NCI-H510A treated with DMSO at 0.1 percent for 48 hours (cell line): Measurements from ENCODE around the gene SHANK1.

Experiments
- DNase-seq: peaks from one replicate; lab custom pipeline; 2025; lab: John Stamatoyannopoulos, UW

Gene SHANK1

GRCh38 chr19:50659318-50660087, 60.1 kb downstream of the SHANK1 start:
- DNase-seq = no peak

GRCh38 chr19:50658441-50659317, 60.9 kb downstream of the SHANK1 start:
- no peak for DNase-seq

- DNase-seq = no peak
Observed at GRCh38 chr19:50657712-50658440, 61.7 kb downstream of the SHANK1 start.

GRCh38 chr19:50657222-50657669, 62.4 kb downstream of the SHANK1 start:
- no peak for DNase-seq

DNA sequence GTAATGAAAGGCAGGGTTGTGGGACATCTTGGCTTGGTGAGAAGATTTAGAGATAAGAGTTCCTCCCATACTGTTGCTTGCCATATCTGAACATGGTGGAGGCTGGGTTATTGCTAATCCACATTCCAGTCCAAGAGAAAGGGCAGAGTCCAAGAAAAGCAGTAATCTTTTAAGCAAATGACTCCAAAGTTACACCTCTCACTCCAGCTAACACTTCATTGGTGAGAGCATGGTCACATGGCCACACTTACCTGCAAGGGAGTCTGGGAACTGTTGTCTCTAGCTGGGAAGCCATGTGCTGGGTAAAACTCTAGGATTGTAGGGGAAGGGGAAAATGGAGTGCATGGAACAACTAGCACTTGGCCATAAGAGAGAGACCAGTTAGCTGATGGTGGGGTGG, 64.7 kb downstream of the SHANK1 start:
- DNase-seq = no peak

DNA sequence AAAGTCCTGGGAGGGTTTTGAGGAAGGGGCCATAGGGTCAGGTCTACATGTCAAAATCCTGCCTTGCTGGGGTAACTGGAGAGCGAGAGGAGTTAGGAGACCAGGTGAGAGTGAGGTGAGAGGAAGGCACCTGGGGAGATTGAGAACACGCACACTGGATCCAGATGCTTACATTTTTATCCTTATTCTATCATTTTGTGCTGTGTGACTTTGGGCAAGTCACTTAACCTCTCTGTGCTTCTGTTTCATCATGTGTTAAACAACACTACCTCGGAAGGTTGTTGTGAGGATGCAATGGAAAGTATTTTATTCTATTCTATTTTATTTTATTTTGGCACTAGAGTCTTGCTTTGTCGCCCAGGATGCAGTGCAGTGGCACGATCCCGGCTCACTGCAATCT, 66.9 kb downstream of the SHANK1 start:
- DNase-seq = no peak

DNA sequence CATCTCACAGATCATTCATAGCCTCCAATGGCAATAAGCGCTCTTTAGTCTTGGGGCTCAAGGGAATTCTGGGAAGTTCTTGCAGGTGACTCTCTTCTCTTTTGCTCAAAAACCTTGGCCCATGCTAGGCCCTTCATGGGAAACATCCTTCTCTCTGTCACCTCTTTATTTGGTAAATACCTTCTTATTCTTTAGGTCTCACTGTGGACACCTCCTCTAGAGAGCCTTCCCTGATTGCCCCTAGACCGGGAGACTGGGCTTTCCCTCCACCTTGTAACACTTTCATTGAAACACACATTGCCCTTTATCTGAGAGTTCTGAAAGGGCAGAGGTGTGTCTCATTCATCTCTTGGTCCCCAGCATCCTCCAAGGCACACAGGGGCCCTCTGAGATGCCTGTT, 68.4 kb downstream of the SHANK1 start:
- DNase-seq = no peak

DNA sequence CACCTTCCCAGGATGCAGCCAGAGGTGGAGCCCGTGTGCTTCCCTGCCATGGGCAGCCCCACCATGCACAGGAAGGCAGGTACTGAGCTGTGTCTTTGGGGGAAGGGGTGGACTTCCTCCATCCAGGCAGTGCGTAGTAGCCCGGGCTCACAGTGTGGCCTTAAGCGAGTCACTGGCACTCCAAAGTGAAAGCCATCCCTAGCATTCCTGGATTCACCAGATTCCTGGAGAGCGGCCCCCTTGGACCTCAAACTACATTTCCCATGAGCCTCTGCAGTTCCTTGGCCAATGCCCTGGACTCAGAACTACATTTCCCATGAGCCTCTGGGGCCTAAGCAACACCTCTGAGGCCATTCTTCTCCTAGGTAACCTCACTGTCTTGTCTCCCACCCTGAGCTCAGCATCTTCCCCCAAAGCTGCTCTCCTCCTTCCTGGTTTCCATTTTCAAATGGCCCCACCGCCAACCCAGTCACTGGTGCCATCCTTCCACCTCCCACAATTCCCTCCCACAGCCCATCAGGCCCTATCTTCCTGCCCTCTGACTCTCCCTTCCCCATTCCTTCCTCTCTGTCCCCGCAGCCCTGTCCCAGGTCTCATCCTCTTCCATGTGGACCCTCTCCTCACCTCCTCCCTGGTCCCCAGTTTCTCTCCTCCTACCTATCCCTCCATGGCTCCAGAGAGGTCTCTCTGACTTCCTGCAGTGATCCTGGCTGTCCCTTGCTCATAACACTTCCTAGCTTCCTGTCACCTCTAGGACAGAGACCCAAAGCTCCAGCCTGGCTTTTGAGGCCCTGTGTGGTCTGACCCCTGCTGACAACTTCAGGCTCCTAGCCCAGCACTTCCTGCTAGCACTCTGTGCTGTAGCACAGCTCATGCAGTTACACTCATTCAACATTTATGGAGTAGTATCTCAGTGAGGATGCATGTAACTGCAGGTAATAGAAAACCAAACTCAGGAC, 69.9 kb downstream of the SHANK1 start, which contains the start of gene C19orf81:
C19orf81 (plus strand) TSS at position 13 of the 959 bp plus-strand sequence; CDS start at position 13, 0 bp downstream.
- no peak for DNase-seq

DNA sequence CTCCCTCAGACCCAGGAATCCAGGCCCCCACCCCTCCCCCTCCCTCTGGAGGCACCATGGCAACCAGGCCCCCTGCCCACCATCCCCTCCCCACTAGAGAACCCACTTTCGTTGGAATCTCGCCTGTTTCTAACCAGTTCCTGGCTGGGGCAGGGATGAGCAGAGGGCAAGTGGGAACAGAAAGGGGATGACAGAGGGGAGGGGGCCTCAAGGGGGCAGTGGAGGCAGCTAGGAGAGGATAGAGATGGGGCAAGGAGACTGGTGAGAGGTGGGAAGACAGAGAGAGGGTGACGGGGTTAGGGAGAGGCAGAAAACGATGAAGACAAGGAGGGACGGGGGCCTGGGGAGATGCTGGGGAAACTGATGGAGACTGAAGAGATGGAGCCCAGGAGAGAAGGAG, 70.9 kb downstream of the SHANK1 start:
- no peak for DNase-seq

GRCh38 chr19:50647879-50648615, 71.6 kb downstream of the SHANK1 start:
- DNase-seq = no peak

DNA sequence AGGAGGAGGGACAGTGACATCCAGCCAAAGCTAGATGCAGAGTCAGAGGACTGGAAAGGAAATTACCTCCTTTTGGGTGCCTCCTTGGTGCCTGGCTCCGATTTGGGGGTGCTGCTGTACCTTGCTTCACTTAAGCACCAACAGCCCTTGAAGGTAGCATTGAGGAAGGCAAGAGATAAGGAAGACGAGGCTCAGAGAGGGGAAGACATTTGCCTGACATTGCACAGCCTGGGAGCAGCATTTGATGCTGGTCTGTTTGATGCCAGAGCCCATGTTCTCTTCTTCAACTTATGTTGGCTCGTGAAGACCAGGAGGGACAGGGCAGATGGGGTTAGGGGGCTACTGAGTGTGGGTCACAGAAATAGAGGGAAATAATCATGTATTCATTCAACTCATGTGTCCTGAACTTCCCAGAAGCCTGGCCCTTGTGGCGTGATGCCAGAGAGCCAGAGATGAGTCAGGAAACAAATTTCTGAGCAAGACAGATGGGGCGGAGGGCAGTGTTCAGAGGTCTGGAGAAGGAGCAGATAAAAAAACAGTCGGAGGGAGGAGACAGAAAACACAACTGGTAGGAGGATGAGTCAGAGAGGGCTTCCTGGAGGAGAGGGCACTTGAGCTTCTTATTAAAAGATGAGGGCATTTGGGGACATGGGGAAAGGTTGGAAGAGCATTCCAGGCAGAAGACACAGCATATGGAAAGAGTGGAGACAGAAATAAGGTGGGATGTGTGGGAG, 73.4 kb downstream of the SHANK1 start:
- DNase-seq = no peak

DNA sequence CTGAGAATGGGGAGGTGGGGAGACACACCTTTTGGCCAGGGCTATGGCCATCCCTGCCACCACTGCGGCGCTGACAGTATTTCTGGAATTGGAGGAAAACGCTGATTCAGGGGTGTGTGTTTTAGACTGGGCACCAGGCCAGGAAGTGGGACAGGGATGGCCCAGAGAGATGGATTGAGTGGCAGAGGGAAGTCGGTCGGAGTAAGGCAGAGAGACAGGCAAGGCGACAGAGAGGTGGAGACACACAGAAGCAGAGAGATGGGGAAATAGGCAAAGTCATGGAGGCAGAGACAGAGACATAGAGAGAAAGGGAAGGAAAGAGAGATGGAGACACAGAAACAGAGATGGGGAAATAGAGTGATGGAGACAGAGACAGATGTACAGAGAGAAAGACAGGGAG, 74.5 kb downstream of the SHANK1 start:
- DNase-seq = no peak

- no peak for DNase-seq
Observed at GRCh38 chr19:50644315-50644915, 75.2 kb downstream of the SHANK1 start.

DNA sequence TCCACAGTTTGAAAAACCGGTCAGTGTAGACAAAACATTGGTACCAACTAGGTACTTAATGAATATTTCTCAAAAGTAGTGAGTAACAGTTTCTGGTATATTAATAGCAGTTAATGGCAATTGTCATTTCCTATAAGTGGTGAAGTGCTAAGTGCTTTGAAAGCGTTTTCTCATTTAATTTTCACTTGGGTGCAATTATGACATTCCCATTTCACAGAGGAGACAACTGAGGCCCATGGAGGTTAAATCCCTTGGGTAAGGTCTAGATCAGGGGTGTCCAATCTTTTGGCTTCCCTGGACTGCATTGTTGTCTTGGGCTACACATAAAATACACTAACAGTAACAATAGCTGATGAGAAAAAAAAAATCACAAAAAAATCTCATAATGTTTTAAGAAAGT, 79.2 kb downstream of the SHANK1 start:
- DNase-seq = no peak

DNA sequence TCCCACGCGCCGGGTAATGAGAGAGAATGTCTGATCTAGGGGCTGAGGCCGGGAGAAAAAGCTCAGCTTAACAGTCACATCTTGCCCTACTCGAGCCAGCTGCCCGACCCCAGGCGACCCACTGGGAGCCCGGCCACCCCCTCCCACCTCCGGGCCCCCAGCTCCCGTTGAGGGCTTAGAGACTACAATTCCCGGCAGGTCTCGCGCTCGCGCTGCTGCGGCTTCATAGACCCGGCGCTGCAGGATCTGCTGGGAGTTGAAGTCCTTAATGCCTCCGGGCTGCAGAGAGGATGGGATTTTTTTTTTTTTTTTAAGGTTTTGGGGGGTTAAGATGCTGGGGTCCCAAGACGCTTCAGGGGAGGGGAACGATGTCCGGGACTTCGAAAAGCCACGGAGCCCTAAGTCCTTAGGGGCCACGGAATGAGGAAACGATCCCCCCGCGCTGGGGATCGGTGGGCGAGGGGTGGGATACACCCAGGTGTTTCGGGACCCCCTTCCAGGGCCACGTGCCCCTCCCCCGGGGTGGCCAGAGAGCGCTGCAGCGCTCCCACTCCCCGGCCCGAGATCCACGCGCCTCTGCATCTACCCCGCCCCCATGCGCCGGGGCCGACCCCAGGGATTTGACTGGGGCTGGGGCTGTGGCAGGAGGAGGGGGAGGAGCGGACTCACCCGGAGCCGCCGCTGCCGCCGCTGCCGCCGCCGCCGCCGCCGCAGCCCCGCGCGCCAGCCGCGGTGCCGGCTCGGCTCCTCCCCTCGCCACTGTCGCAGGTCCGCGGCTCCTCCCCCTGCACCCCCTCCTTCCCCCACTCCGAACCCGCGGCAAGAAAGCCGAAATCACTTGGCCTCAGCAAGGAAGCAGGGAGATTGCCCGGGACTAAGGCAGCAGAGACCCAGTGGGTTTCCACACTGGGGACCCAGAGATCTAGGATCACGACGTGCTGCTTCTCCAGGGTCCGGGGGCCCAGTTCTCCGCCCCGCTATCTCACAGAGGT, 80.2 kb downstream of the SHANK1 start, which contains the start of gene SYT3:
SYT3 (minus strand) TSS at position 761 of the 992 bp plus-strand sequence. CDS start 2,470 bp downstream, outside the sequence.
- DNase-seq = no peak

DNA sequence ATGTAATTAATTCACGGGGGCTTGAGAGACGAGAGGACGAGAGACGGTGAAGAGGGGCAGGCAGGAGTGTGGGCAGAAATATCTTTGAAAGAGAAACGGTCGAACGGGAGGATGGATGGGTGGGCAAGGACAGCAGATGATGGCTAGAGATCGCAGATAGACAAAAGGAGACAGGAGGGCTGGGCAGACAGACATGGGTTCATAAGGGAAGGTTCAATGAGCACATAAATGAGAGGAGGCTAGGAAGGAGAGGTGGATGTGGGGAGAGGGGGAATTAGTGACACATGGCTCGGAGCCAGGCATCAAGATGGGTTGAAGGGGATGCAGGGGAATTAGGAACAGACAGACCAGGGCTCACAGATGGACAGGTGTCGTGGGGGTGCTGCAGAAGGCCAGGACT, 81.0 kb downstream of the SHANK1 start:
- DNase-seq = no peak

GRCh38 chr19:50636317-50637085, 83.1 kb downstream of the SHANK1 start:
- DNase-seq = no peak
